ENCODE results near the gene PLXNA2. TPM values are rescaled to one million over a fixed set of nuclear protein-coding genes. Genes with fewer than 3 reads are reported as not detected.

Gene PLXNA2
- total and polyA plus RNA-seq, 2 of the 4 experiments (the other 2 are of a cell fraction): 0.72 to 1.1 TPM

DNA sequence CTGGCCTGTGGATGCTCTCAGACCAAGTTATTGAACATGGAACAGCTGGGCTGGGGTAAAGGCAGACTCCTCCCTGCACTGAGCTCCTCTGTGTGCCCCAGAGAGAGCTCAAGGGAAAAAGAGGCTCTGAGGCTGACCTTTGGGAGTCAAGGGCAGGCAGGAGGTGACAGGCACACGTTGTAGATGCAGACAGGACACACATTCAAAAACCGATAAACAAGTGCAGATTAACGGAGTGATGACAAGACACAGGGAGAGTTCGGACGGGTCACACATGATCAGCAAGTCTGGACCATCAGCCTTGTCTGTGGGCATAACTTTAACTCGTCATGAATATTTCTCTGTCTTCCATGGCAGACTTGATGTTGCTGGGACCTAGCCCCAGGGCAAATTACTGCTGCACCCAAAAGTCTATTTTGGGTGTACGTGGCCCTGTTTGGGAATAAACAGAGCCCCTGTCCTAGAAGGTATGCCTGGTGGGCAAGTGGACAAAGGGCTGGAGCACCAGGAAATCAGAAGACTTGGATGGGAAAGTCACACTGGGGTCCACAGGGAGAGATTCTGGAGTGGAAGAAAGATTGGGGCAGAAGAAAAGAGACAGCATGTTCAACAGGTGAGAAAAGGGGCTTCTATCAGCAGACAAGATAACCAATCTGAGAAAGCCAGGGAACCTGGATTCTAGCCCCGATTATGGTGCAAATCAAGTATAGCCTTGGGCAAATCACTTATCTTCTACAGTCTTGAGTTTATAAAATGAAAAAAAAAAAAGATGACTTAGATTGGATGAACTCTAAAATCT, 74.9 kb downstream of the PLXNA2 start:
- Histone ChIP-seq H3K4ac (ENCODE audit: low read depth, low read length) (no peak overlapping the region), H2BK20ac (ENCODE audit: low read depth, low read length) (no peak overlapping the region), H3K9me3 (ENCODE audit: control insufficient read depth, insufficient read depth, low read length) (no peaks in the 10 kb centered on the region), H4K20me1 (ENCODE audit: insufficient read depth, low read length) (no peaks in the 10 kb centered on the region), H2AK5ac (ENCODE audit: low read depth, low read length) (no peak overlapping the region), H3K18ac (ENCODE audit: low read depth, low read length) (no peak overlapping the region), H4K8ac (ENCODE audit: low read depth in 2 of 2, low read length in 2 of 2) (no peak overlapping the region), H2AK9ac (replicated peaks; ENCODE audit: low read depth, low read length, poor library complexity) (peak overlapping the region; percentile 63), H3K27me3 (ENCODE audit: control insufficient read depth, insufficient read depth, low read length) (no peaks in the 10 kb centered on the region; the same call in 1 of the 2 replicates), H3K9me1 (ENCODE audit: insufficient read depth, low read length) (peaks cover under 1% of the 10 kb centered on the region), H4K91ac (ENCODE audit: insufficient read depth, low read depth, low read length) (no peak overlapping the region), H3K4me3 (ENCODE audit: insufficient read depth, low read depth, low read length) (no peak overlapping the region), H2BK15ac (ENCODE audit: low read depth, low read length) (no peak overlapping the region), H2AFZ (replicated peaks; ENCODE audit: low read length, poor library complexity) (no peak overlapping the region), H3K9ac (ENCODE audit: low read depth, low read length) (no peak overlapping the region), H3K4me2 (ENCODE audit: low read depth, low read length) (no peak overlapping the region), H3K36me3 (ENCODE audit: control insufficient read depth, insufficient read depth, low read length) (no peaks in the 10 kb centered on the region), H2BK120ac (ENCODE audit: low read depth, low read length) (no peak overlapping the region), H3K79me1 (ENCODE audit: low read depth in 1 of 2, low read length in 2 of 2) (peaks cover 0 to 7% of the 10 kb centered on the region in 2 experiments; a peak in 2 of 4 replicates), H3K27ac (ENCODE audit: insufficient read depth, low read length) (no peak overlapping the region), H3K23ac (ENCODE audit: low read depth, low read length) (no peak overlapping the region), H3K4me1 (ENCODE audit: control insufficient read depth, insufficient read depth, low read length) (no peaks in the 10 kb centered on the region; the same call in none of the 2 replicates), H3K14ac (replicated peaks; ENCODE audit: low read depth, low read length) (no peak overlapping the region), H4K5ac (ENCODE audit: low read depth, low read length) (no peak overlapping the region), H2BK5ac (ENCODE audit: low read depth, low read length, poor library complexity, severe bottlenecking) (no peak overlapping the region), H3K56ac (ENCODE audit: extremely low read depth, insufficient read depth, low read length) (no peak overlapping the region)
- 33% methylated on average over 3 of the region's 8 CpGs; no CpG with 5 or more reads in 1 of the 2 experiments for WGBS, 2 experiments (ENCODE audit: extremely low coverage in 2 of 2, insufficient read length in 1 of 2)
- in situ Hi-C loops (cut with MboI; ENCODE audit: low sequenced_read_pairs) (no loop called here), intact Hi-C loops (cut with micrococcal nuclease) (no loop called here), dilution Hi-C loops (cut with HindIII; ENCODE audit: low sequenced_read_pairs, unreplicated experiment) (no loop called here)
- TF ChIP-seq RAD21 (IDR thresholded peaks at IDR 0.05; ENCODE audit: low read length): no peak
- POLR2A ChIA-PET (ENCODE audit: unreplicated experiment): no interaction called here
- no peak for DNase-seq
- CTCF ChIA-PET: no interaction called here
- BruUV-seq (replicated peaks): no TSS peak
- no peak for ATAC-seq (ENCODE audit: low read depth)
